NB4 (cell line): ENCODE measurements around the gene NUP210.
A peak's percentile ranks its signal among the peaks of the same experiment; 100 is the strongest.

Experiments used
- DNase-seq: peaks from one replicate; pipeline ENCODE4 v3.0.0; 2010; ENCODE audit warnings: low read depth
- H3K4me3 ChIP-seq: one replicate; pipeline ENCODE4 v1.5.1; 2011; ENCODE audit warnings: mild to moderate bottlenecking, low read depth, low read length, moderate library complexity
- MYC ChIP-seq: IDR thresholded peaks from 2 replicates; pipeline ENCODE4 v1.6.1; 2011; ENCODE audit warnings: low read depth, low read length
- POLR2A ChIP-seq: IDR thresholded peaks from 2 replicates; pipeline ENCODE4 v1.6.1; 2011; ENCODE audit warnings: mild to moderate bottlenecking; ENCODE audit not compliant: insufficient read length; ENCODE audit errors: extremely low read depth
- TF ChIP-seq, protein P1 (sequence below): IDR thresholded peaks from 2 replicates; pipeline ENCODE4 v1.6.1; 2011; ENCODE audit warnings: low read depth, low read length
- TF ChIP-seq, protein P2 (sequence below): IDR thresholded peaks from one replicate; pipeline ENCODE4 v1.5.1; 2012; ENCODE audit warnings: low read depth, low read length

Gene NUP210

DNA sequence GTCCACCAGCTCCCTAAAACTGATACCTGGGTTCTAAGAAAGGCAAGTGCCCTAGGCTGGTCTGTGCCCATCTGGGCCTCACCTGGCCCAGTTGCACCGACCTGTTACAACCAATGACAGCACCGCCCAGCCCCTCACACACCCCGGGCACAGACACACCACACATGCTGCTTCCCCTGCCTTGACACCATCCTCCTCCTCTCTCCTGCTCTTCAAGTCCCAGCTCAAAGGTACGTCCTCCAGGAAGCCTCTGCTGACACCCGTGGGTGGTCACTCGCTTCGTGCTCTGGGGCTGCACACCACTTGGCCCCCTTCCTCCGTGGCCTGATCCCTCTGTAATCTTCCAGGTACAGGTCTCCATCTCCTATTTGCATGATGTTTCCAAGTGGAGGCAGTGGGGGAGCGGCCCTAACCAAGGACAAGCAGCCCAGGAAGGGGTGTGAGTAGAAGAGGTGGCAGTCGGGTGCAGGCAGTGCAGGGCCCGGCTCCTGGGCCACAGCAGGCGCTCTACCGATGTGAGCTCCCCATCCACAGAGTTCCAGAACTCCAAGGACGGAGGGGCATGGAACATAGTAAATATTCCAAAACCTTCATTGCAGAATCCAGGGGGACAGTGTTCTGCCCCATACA, 144.6 kb downstream of the NUP210 start:
- no peak for DNase-seq
- H3K4me3 ChIP-seq: no peak overlapping the region
- TF ChIP-seq, protein P1, sequence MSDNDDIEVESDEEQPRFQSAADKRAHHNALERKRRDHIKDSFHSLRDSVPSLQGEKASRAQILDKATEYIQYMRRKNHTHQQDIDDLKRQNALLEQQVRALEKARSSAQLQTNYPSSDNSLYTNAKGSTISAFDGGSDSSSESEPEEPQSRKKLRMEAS: no peak
- TF ChIP-seq POLR2A: no peak
- TF ChIP-seq, protein P2, sequence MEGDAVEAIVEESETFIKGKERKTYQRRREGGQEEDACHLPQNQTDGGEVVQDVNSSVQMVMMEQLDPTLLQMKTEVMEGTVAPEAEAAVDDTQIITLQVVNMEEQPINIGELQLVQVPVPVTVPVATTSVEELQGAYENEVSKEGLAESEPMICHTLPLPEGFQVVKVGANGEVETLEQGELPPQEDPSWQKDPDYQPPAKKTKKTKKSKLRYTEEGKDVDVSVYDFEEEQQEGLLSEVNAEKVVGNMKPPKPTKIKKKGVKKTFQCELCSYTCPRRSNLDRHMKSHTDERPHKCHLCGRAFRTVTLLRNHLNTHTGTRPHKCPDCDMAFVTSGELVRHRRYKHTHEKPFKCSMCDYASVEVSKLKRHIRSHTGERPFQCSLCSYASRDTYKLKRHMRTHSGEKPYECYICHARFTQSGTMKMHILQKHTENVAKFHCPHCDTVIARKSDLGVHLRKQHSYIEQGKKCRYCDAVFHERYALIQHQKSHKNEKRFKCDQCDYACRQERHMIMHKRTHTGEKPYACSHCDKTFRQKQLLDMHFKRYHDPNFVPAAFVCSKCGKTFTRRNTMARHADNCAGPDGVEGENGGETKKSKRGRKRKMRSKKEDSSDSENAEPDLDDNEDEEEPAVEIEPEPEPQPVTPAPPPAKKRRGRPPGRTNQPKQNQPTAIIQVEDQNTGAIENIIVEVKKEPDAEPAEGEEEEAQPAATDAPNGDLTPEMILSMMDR: no peak
- no peak for TF ChIP-seq MYC

DNA sequence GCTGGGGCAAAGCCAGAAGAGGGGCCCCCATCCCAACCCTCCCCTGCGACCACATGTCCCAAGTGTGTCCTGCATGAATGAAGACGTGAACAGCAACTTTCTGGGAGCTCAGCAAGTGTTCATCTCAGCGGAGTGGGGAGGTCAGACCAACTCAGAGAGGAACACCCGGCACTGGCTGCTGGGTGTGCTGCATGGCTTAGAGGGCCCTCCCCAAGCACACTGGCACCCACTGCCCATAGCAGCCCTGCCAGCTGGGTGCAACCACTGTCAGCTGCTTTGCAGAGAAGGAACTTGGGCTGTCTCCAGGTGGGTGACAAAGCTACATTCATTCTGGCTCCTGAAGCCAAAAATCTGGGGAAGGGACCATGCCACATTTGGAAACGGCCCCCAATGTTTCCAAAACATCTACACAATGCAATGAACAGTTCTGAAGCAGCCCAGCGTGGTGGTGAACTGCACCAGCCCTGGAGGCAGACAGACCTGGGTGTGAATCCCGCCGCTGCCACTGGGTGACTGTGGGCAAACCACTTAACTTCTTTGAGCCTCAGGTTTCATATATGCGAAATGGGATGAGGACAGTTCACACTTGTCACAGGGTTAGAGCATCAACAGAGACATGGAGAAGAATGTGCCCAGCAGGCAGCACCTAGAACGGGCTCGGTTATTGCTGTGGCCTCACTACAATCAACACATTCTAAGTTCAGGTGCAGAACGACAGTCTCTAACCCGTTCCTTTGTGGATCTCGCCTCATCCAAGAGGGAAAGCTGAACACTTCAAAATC, 145.4 kb downstream of the NUP210 start:
- H3K4me3 ChIP-seq: no peak overlapping the region
- DNase-seq: no peak
- no peak for TF ChIP-seq POLR2A
- no peak for TF ChIP-seq MYC
- TF ChIP-seq, protein P2: no peak
- TF ChIP-seq, protein P1: no peak

DNA sequence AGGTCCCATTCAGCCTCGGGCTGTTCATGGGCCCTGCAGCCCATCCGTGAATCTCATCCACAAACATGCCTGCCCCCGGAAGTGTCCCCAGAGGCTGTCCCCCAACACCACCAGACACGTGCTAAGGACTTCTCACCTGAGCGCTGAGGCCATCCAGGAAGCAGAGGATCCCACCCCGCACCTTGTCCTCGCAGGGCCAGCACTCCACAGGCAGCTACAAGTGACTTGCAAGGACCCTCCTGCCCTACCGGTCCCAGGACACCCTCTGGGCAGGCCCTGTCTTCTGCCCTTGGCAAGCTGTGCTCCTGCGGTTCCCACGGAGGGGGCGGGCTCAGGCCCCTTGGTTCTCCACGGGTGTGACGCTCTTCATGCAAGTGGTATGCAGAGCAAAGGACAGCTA, 146.0 kb downstream of the NUP210 start:
- no peak for DNase-seq
- H3K4me3 ChIP-seq: no peak overlapping the region
- TF ChIP-seq, protein P1: no peak
- TF ChIP-seq MYC: no peak
- TF ChIP-seq, protein P2: no peak
- TF ChIP-seq POLR2A: no peak

DNA sequence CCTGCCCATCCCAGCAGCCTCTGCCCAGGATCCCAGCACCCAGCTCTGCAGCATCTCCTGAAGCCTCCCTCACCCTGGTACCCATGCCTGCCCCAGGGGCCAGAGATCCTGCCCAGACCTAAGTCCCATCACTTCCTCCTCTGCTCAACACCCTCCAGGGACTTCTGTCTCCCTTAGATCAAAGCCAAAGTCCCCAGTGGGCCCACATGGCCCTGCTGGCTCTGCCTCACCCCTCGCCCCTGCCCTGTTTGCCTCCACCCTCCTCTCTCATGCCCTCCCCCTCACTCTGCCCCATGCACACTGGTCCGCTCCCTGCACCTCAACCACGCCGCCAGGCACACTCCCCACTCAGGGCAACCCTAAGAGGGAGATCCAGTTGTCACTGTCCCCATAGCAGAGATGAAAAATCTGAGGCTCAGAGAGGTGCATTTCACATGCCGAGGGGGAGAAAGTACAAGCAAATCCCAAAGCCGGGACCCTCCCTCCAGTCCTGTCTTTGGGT, 146.5 kb downstream of the NUP210 start:
- TF ChIP-seq MYC (no peak), POLR2A (no peak)
- TF ChIP-seq, protein P1: no peak
- TF ChIP-seq, protein P2: no peak
- no peak overlapping the region for H3K4me3 ChIP-seq
- DNase-seq: peak; percentile 29

DNA sequence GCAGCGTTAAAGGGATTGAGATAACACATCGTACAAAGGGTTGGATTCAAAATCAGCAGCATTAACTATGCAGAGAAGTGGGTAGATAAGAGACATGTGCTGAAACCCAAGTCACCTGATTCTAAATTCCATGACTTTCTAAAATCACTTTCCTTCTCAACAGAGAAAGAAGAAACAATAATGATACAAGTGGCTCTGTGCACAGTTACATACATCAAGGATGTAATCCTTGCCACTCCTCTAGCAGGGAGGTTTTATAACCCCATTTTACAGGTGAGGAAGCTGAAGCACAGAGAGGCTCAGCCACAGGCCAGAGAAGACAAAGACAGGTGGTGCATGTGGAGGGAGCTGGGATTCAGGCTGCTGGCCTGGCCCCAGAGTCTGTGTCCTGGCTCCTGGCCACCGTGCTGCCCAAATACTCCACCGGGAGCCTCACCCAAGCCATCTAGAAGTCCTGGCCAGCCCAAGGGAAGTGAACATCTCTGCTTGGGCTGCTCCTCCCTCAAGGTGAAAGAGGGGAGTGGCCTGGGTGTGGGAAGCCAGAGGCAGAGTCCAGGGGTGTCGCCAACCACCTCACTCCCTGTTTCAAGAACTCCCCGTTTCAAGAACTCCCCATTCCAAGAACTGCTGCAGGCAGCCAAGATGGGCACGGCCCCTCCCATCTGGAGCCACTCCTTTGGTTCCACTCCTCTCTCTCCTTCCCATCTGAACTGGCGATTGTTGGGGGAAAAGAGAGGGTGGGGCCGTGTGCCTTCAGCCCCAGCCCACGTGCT, 147.1 kb downstream of the NUP210 start:
- TF ChIP-seq, protein P1: no peak
- TF ChIP-seq, protein P2: no peak
- TF ChIP-seq POLR2A: no peak
- TF ChIP-seq MYC: no peak
- no peak overlapping the region for H3K4me3 ChIP-seq
- DNase-seq: no peak
